ENCODE measurements around the gene RNF103.

Gene RNF103

GRCh38 chr2:86621280-86621943, 2.3 kb downstream of the RNF103 start:
- no peak for DNase-seq (ENCODE audit: low read depth)
- H3K4me3 ChIP-seq (ENCODE audit: control insufficient read depth, low read depth, low read length) = peak overlapping the region; percentile 61

GRCh38 chr2:86617738-86618137, 5.9 kb downstream of the RNF103 start:
- no peak for TF ChIP-seq CTCF (IDR thresholded peaks at IDR 0.05; ENCODE audit: control insufficient read depth, insufficient read depth, low read depth, low read length, missing control alignments)
- no peak overlapping the region for H3K4me3 ChIP-seq (ENCODE audit: control insufficient read depth, low read depth, low read length)
- DNase-seq (ENCODE audit: low read depth) = no peak

More at GRCh38 chr2:86621280-86621943, 2.3 kb downstream of the RNF103 start:
- TF ChIP-seq CTCF (IDR thresholded peaks at IDR 0.05; ENCODE audit: control insufficient read depth, insufficient read depth, low read depth, low read length, missing control alignments) = no peak

- no peak for DNase-seq (ENCODE audit: low read depth)
- TF ChIP-seq CTCF (IDR thresholded peaks at IDR 0.05; ENCODE audit: control insufficient read depth, insufficient read depth, low read depth, low read length, missing control alignments) = no peak
- H3K4me3 ChIP-seq (ENCODE audit: control insufficient read depth, low read depth, low read length) = no peak overlapping the region
These were observed 6.5 kb downstream of the RNF103 start for GRCh38 chr2:86617153-86617552.

- no peak for TF ChIP-seq CTCF (IDR thresholded peaks at IDR 0.05; ENCODE audit: control insufficient read depth, insufficient read depth, low read depth, low read length, missing control alignments)
- H3K4me3 ChIP-seq (ENCODE audit: control insufficient read depth, low read depth, low read length) = no peak overlapping the region
- no peak for DNase-seq (ENCODE audit: low read depth)
These were observed 7.2 kb downstream of the RNF103 start for GRCh38 chr2:86616502-86616901.

GRCh38 chr2:86615596-86615995, 8.1 kb downstream of the RNF103 start:
- no peak for TF ChIP-seq CTCF (IDR thresholded peaks at IDR 0.05; ENCODE audit: control insufficient read depth, insufficient read depth, low read depth, low read length, missing control alignments)
- no peak for DNase-seq (ENCODE audit: low read depth)
- no peak overlapping the region for H3K4me3 ChIP-seq (ENCODE audit: control insufficient read depth, low read depth, low read length)

- no peak for TF ChIP-seq CTCF (IDR thresholded peaks at IDR 0.05; ENCODE audit: control insufficient read depth, insufficient read depth, low read depth, low read length, missing control alignments)
- DNase-seq (ENCODE audit: low read depth) = no peak
- no peak overlapping the region for H3K4me3 ChIP-seq (ENCODE audit: control insufficient read depth, low read depth, low read length)
These were observed 10.2 kb downstream of the RNF103 start for GRCh38 chr2:86613515-86613914.

Measured in AG09309 (cell line).